Panc1 (cell line): ENCODE measurements around the gene DNAH12.
A peak's percentile ranks its signal among the peaks of the same experiment; 100 is the strongest.

Experiments used
- SIN3A ChIP-seq: IDR thresholded peaks from 2 replicates; pipeline ENCODE4 v1.6.1; 2012; ENCODE audit warnings: low read depth, mild to moderate bottlenecking, low read length, moderate library complexity, borderline replicate concordance; ENCODE audit not compliant: insufficient read depth
- TCF7L2 ChIP-seq: IDR thresholded peaks from 2 replicates; pipeline ENCODE4 v1.6.1; 2011; ENCODE audit warnings: mild to moderate bottlenecking, low read depth, low read length, inconsistent platforms
- TF ChIP-seq, protein P1 (sequence below), 2 experiments: IDR thresholded peaks; 2 replicates each; pipeline ENCODE4 v1.6.1; 2011 to 2012; ENCODE audit warnings: low read depth in 2 of 2, control low read depth in 1 of 2, low read length in 1 of 2, mild to moderate bottlenecking in 1 of 2, moderate library complexity in 1 of 2; ENCODE audit not compliant: insufficient read depth in 1 of 2
- TF ChIP-seq, protein P2 (sequence below): fragments of 450-650 bp; IDR thresholded peaks from 2 replicates; pipeline ENCODE4 v1.5.1; 2017; ENCODE audit warnings: mild to moderate bottlenecking

DNA sequence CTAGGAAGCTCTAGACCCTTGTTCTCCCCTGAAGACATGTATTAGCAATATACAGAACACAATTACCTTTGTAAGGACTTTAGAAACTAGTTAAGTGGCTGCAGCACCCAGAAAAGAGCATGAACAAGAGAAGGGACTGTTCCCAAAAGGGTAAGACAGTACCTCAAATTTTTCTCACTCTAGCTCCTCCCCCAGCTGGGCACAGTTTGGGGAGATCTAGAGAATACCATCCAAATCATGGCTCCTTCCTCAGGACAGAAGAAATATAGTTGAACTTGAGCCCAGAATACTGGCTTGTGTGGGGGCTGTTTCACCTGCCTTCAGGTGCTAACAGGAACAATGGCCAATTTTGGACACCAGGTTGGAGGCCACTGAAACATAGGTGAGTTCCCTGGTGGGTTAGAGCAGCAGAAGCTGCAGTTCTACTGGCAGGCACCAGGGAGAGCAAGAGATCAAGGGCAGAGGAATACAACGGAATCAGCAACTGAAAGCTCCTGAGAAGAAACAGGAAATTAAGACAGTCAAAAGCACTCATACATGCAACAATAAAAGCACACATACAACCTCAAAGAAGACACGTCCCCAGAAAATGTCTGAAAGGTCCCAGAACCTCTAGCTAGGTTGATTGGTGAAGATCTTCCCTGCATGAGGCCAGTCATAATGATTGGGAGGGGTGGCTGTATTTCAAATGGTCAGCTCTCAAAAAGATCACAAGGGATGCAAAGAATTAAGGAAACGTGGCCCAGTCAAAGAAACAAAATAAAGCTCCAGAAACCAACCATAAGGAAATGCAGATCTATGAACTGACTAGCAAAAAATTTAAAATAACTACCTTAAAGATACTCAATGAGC, 146.7 kb downstream of the DNAH12 start:
- no peak for TF ChIP-seq SIN3A
- TF ChIP-seq TCF7L2, result no peak
- TF ChIP-seq, protein P1, sequence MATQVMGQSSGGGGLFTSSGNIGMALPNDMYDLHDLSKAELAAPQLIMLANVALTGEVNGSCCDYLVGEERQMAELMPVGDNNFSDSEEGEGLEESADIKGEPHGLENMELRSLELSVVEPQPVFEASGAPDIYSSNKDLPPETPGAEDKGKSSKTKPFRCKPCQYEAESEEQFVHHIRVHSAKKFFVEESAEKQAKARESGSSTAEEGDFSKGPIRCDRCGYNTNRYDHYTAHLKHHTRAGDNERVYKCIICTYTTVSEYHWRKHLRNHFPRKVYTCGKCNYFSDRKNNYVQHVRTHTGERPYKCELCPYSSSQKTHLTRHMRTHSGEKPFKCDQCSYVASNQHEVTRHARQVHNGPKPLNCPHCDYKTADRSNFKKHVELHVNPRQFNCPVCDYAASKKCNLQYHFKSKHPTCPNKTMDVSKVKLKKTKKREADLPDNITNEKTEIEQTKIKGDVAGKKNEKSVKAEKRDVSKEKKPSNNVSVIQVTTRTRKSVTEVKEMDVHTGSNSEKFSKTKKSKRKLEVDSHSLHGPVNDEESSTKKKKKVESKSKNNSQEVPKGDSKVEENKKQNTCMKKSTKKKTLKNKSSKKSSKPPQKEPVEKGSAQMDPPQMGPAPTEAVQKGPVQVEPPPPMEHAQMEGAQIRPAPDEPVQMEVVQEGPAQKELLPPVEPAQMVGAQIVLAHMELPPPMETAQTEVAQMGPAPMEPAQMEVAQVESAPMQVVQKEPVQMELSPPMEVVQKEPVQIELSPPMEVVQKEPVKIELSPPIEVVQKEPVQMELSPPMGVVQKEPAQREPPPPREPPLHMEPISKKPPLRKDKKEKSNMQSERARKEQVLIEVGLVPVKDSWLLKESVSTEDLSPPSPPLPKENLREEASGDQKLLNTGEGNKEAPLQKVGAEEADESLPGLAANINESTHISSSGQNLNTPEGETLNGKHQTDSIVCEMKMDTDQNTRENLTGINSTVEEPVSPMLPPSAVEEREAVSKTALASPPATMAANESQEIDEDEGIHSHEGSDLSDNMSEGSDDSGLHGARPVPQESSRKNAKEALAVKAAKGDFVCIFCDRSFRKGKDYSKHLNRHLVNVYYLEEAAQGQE (IDR thresholded peaks at IDR 0.05; ENCODE audit: insufficient read depth in 1 of 2, low read depth in 2 of 2, low read length in 1 of 2), result no peak
- TF ChIP-seq, protein P2, sequence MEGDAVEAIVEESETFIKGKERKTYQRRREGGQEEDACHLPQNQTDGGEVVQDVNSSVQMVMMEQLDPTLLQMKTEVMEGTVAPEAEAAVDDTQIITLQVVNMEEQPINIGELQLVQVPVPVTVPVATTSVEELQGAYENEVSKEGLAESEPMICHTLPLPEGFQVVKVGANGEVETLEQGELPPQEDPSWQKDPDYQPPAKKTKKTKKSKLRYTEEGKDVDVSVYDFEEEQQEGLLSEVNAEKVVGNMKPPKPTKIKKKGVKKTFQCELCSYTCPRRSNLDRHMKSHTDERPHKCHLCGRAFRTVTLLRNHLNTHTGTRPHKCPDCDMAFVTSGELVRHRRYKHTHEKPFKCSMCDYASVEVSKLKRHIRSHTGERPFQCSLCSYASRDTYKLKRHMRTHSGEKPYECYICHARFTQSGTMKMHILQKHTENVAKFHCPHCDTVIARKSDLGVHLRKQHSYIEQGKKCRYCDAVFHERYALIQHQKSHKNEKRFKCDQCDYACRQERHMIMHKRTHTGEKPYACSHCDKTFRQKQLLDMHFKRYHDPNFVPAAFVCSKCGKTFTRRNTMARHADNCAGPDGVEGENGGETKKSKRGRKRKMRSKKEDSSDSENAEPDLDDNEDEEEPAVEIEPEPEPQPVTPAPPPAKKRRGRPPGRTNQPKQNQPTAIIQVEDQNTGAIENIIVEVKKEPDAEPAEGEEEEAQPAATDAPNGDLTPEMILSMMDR, result peak; percentile 87
